Astrocyte (in vitro differentiated cells and primary cell): Measurements from ENCODE around the gene ETV6. TPM values are rescaled to one million over a fixed set of nuclear protein-coding genes. Genes with fewer than 3 reads are reported as not detected.

Experiments used
- DNase-seq: peaks from one replicate; pipeline ENCODE4 v3.0.0-alpha.2; 2010; ENCODE audit warnings: low read depth
- FAIRE-seq: peaks from 2 replicates; lab custom pipeline; 2011; peaks lifted over from hg19 to GRCh38; lab: Jason Lieb, UNC
- H2AFZ ChIP-seq: 2 replicates; pipeline ENCODE4 v1.6.0; 2012; ENCODE audit warnings: low read depth, low read length, inconsistent platforms
- H3K27ac ChIP-seq: 2 replicates; pipeline ENCODE4 v1.5.1; 2011; ENCODE audit warnings: low read depth, low read length, inconsistent platforms
- H3K27me3 ChIP-seq: 2 replicates; pipeline ENCODE4 v1.6.0; 2011; ENCODE audit warnings: low read length, inconsistent platforms; ENCODE audit not compliant: insufficient read depth
- H3K36me3 ChIP-seq: 2 replicates; pipeline ENCODE4 v1.5.1; 2011; ENCODE audit warnings: low read length, inconsistent platforms; ENCODE audit not compliant: insufficient read depth
- H3K4me1 ChIP-seq: 2 replicates; pipeline ENCODE4 v1.5.1; 2011; ENCODE audit warnings: low read length, inconsistent platforms; ENCODE audit not compliant: insufficient read depth
- H3K4me2 ChIP-seq: 2 replicates; pipeline ENCODE4 v1.6.0; 2012; ENCODE audit warnings: low read length, inconsistent platforms
- H3K4me3 ChIP-seq: 2 replicates; pipeline ENCODE4 v1.5.1; 2011; ENCODE audit warnings: low read depth, mild to moderate bottlenecking, low read length, inconsistent platforms; ENCODE audit not compliant: insufficient read depth
- H3K79me2 ChIP-seq: 2 replicates; pipeline ENCODE4 v1.6.0; 2012; ENCODE audit warnings: mild to moderate bottlenecking, low read length, inconsistent platforms; ENCODE audit not compliant: insufficient read depth
- H3K9ac ChIP-seq: 2 replicates; pipeline ENCODE4 v1.6.0; 2012; ENCODE audit warnings: mild to moderate bottlenecking, low read length, inconsistent platforms
- H3K9me3 ChIP-seq: 2 replicates; pipeline ENCODE4 v1.5.1; 2012; ENCODE audit warnings: low read depth, mild to moderate bottlenecking, low read length, inconsistent platforms; ENCODE audit not compliant: insufficient read depth
- H4K20me1 ChIP-seq: 2 replicates; pipeline ENCODE4 v1.6.0; 2012; ENCODE audit warnings: low read length, inconsistent platforms; ENCODE audit not compliant: insufficient read depth
- H3K27ac Mint-ChIP-seq: one replicate; pipeline ENCODE4 v1.8.0; 2021; ENCODE audit warnings: mild to moderate bottlenecking, mixed read lengths; ENCODE audit not compliant: unreplicated experiment
- H3K27me3 Mint-ChIP-seq: one replicate; pipeline ENCODE4 v1.8.0; 2021; ENCODE audit warnings: low read depth, mixed read lengths; ENCODE audit not compliant: unreplicated experiment
- H3K36me3 Mint-ChIP-seq: one replicate; pipeline ENCODE4 v1.8.0; 2021; ENCODE audit warnings: low read depth, mixed read lengths; ENCODE audit not compliant: unreplicated experiment
- H3K4me1 Mint-ChIP-seq: one replicate; pipeline ENCODE4 v1.8.0; 2021; ENCODE audit warnings: low read depth, mixed read lengths; ENCODE audit not compliant: unreplicated experiment
- H3K4me3 Mint-ChIP-seq: one replicate; pipeline ENCODE4 v1.8.0; 2021; ENCODE audit warnings: mild to moderate bottlenecking, moderate library complexity, mixed read lengths; ENCODE audit not compliant: unreplicated experiment
- H3K9me3 Mint-ChIP-seq: one replicate; pipeline ENCODE4 v1.8.0; 2021; ENCODE audit warnings: mild to moderate bottlenecking, mixed read lengths; ENCODE audit not compliant: unreplicated experiment
- EZH2 ChIP-seq: IDR thresholded peaks from 2 replicates; pipeline ENCODE4 v1.6.1; 2012; ENCODE audit warnings: mild to moderate bottlenecking, low read length, inconsistent platforms; ENCODE audit not compliant: insufficient read depth
- total RNA-seq: library from RNA; stranded (reverse); gene quantifications from 2 replicates; pipeline ENCODE4 v1.2.1, GENCODE V29; 2021
- TF ChIP-seq, protein P1 (sequence below): IDR thresholded peaks from 2 replicates; pipeline ENCODE4 v1.5.1; 2011; ENCODE audit warnings: low read depth, mild to moderate bottlenecking, inconsistent platforms, low read length, moderate library complexity; ENCODE audit not compliant: insufficient read depth

ETV6 gene
- total RNA-seq, 1 donor from 2014 or later: 41.2 TPM

DNA sequence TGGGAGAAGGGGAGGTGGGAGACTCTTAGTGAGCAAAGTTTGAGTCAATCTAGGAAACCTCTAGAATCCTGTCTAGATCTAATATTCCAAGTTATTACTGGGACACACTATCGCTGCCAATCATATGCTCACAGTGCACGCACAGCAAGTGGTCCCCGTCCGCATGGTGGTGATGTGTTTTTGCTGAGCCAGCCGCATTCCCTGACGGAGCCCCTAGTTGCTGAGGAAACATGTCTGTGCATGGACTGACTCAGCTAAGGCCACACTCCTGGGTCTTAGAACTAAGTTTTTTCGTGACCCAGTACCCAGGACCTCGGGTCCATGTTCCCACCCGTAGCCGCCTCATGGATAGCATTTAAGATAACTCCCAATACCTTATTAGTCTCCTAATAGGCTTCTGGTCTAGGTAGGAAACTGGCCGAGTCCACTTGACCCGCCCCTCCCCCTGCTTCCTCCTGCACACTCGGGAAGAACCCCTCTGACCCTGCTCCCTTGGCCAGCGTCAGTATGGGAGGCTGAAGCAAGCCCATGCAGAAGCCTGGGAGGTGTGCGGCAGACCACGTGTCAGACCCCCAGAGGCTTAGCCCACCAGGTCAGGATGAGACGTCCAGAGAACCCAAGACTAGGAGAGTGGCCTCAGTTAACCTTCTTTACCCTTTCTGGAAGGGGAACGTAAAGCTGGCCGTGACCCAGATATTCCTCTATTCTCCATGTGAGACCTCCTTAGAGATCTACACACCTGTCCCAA is 200.5 kb downstream of the ETV6 start:
- TF ChIP-seq, protein P1, sequence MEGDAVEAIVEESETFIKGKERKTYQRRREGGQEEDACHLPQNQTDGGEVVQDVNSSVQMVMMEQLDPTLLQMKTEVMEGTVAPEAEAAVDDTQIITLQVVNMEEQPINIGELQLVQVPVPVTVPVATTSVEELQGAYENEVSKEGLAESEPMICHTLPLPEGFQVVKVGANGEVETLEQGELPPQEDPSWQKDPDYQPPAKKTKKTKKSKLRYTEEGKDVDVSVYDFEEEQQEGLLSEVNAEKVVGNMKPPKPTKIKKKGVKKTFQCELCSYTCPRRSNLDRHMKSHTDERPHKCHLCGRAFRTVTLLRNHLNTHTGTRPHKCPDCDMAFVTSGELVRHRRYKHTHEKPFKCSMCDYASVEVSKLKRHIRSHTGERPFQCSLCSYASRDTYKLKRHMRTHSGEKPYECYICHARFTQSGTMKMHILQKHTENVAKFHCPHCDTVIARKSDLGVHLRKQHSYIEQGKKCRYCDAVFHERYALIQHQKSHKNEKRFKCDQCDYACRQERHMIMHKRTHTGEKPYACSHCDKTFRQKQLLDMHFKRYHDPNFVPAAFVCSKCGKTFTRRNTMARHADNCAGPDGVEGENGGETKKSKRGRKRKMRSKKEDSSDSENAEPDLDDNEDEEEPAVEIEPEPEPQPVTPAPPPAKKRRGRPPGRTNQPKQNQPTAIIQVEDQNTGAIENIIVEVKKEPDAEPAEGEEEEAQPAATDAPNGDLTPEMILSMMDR: no peak
- TF ChIP-seq EZH2: no peak
- no peak overlapping the region for H3K9ac ChIP-seq
- FAIRE-seq: no peak
- DNase-seq: no peak
- no peaks in the 10 kb centered on the region for H3K4me1 ChIP-seq
- H3K4me2 ChIP-seq: no peak overlapping the region
- H3K4me3 Mint-ChIP-seq: no peak overlapping the region
- H3K36me3 ChIP-seq: peaks cover 24% of the 10 kb centered on the region
- H3K4me1 Mint-ChIP-seq: no peaks in the 10 kb centered on the region
- H3K36me3 Mint-ChIP-seq: peaks cover 31% of the 10 kb centered on the region
- no peaks in the 10 kb centered on the region for H3K27me3 ChIP-seq
- H3K9me3 ChIP-seq: no peaks in the 10 kb centered on the region
- no peak overlapping the region for H2AFZ ChIP-seq
- peaks cover 8% of the 10 kb centered on the region for H4K20me1 ChIP-seq
- no peak overlapping the region for H3K27ac Mint-ChIP-seq
- H3K79me2 ChIP-seq: no peaks in the 10 kb centered on the region
- no peaks in the 10 kb centered on the region for H3K27me3 Mint-ChIP-seq
- no peaks in the 10 kb centered on the region for H3K9me3 Mint-ChIP-seq
- no peak overlapping the region for H3K27ac ChIP-seq
- no peak overlapping the region for H3K4me3 ChIP-seq

DNA sequence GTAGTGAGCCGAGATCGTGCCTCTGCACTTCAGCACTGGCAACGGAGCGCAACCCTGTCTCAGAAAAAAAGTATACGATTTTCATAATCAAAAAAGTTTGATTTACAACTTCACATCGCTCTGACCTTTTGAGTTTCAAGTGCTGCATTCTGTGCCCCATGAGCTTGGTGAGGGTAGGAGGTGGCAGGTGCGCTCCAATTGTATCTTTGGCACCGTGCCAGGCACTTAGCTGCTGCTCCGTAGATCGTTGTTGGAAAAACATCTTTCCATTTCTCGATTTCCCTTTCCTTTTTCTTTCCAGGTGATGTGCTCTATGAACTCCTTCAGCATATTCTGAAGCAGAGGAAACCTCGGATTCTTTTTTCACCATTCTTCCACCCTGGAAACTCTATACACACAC is 203.7 kb downstream of the ETV6 start:
- no peak overlapping the region for H3K4me3 ChIP-seq
- no peak for FAIRE-seq
- H3K79me2 ChIP-seq: no peaks in the 10 kb centered on the region
- H2AFZ ChIP-seq: no peak overlapping the region
- Mint-ChIP-seq H3K36me3 (peaks cover 40% of the 10 kb centered on the region), H3K9me3 (no peaks in the 10 kb centered on the region), H3K27me3 (no peaks in the 10 kb centered on the region), H3K4me3 (no peak overlapping the region), H3K4me1 (peaks cover 9% of the 10 kb centered on the region), H3K27ac (no peak overlapping the region)
- no peak for DNase-seq
- peaks cover 21% of the 10 kb centered on the region for H3K36me3 ChIP-seq
- H3K27me3 ChIP-seq: no peaks in the 10 kb centered on the region
- H3K27ac ChIP-seq: no peak overlapping the region
- H3K4me2 ChIP-seq: no peak overlapping the region
- H3K9me3 ChIP-seq: no peaks in the 10 kb centered on the region
- peaks cover 11% of the 10 kb centered on the region for H3K4me1 ChIP-seq
- no peaks in the 10 kb centered on the region for H4K20me1 ChIP-seq
- no peak overlapping the region for H3K9ac ChIP-seq
- no peak for TF ChIP-seq EZH2
- TF ChIP-seq, protein P1: no peak

DNA sequence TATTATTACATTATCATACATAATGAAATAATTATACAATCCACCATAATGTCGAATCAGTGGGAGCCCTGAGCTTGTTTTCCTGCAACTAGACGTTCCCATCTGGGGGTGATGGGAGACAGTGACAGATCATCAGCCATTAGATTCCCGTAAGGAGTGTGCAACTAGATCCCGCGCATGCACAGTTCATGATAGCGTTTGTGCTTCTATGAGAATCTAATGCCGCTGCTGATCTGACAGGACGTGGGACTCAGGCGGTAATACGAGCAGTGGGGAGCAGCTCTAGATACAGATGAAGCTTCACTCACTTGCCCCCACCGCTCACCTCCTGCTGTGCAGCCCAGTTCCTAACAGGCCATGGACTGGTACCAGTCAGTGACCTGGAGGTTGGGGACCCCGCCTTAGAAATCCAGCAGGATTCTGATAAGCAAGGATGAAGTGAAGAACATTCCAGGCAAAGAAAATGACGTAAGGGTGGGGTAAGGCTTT is 204.6 kb downstream of the ETV6 start:
- no peaks in the 10 kb centered on the region for H3K27me3 Mint-ChIP-seq
- Histone ChIP-seq H3K4me2 (no peak overlapping the region), H3K9me3 (no peaks in the 10 kb centered on the region), H3K79me2 (no peaks in the 10 kb centered on the region), H3K36me3 (peaks cover 25% of the 10 kb centered on the region), H3K27ac (no peak overlapping the region), H3K27me3 (no peaks in the 10 kb centered on the region), H4K20me1 (no peaks in the 10 kb centered on the region), H3K4me3 (no peak overlapping the region), H2AFZ (no peak overlapping the region), H3K4me1 (peaks cover 11% of the 10 kb centered on the region), H3K9ac (no peak overlapping the region)
- peaks cover 9% of the 10 kb centered on the region for H3K4me1 Mint-ChIP-seq
- no peak for DNase-seq
- no peaks in the 10 kb centered on the region for H3K9me3 Mint-ChIP-seq
- TF ChIP-seq, protein P1: no peak
- TF ChIP-seq EZH2: no peak
- H3K27ac Mint-ChIP-seq: no peak overlapping the region
- no peak for FAIRE-seq
- H3K4me3 Mint-ChIP-seq: no peak overlapping the region
- peaks cover 43% of the 10 kb centered on the region for H3K36me3 Mint-ChIP-seq
